Nephron progenitor cell (in vitro differentiated cells): Measurements from ENCODE around the gene RASSF7.

Experiments used
- DNase-seq: peaks from one replicate; pipeline ENCODE4 v3.0.0; 2021
- H3K27ac Mint-ChIP-seq: 2 replicates; pipeline ENCODE4 v1.8.0; 2021; ENCODE audit warnings: mild to moderate bottlenecking, moderate library complexity, mixed read lengths
- H3K27me3 Mint-ChIP-seq: 2 replicates; pipeline ENCODE4 v1.8.0; 2021; ENCODE audit warnings: mild to moderate bottlenecking, low read depth, mixed read lengths; ENCODE audit not compliant: poor library complexity
- H3K36me3 Mint-ChIP-seq: 2 replicates; pipeline ENCODE4 v1.8.0; 2021; ENCODE audit warnings: low read depth, mixed read lengths
- H3K4me1 Mint-ChIP-seq: 2 replicates; pipeline ENCODE4 v1.8.0; 2021; ENCODE audit warnings: mixed read lengths
- H3K4me3 Mint-ChIP-seq: 2 replicates; pipeline ENCODE4 v1.8.0; 2021; ENCODE audit warnings: mild to moderate bottlenecking, moderate library complexity, mixed read lengths
- H3K9me3 Mint-ChIP-seq: 2 replicates; pipeline ENCODE4 v1.8.0; 2021; ENCODE audit warnings: mild to moderate bottlenecking, moderate library complexity, mixed read lengths
- TF ChIP-seq, protein P1 (sequence below): fragments of 200-600 bp; sonication (generic); IDR thresholded peaks from 2 replicates; pipeline ENCODE4 v1.5.0; 2021; ENCODE audit warnings: antibody characterized with exemption

The RASSF7 gene

DNA sequence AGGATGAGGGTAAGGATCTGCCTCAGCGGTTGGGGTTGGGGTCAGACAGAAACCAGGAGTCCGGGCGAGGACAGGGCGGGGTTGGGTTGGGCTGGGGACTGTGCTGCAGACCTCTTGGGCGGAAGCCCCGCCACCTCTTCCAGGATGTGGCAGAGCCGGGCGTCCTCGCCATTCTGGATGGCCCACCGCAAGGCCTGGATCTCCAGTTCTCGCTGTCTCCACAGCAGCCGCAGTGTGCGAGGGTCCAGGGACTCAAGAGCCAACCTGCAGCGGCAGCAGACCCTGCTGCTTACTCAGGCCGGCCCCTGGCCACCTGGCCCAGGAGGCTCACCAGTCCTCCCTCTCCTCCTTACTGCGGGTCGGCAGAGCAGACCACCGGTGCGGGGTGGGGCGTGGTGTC lies 2.3 kb upstream of the RASSF7 start:
- peaks cover 11% of the 10 kb centered on the region for H3K4me1 Mint-ChIP-seq
- no peaks in the 10 kb centered on the region for H3K36me3 Mint-ChIP-seq
- no peak for DNase-seq
- no peaks in the 10 kb centered on the region for H3K9me3 Mint-ChIP-seq
- no peak overlapping the region for H3K27ac Mint-ChIP-seq
- no peak overlapping the region for H3K4me3 Mint-ChIP-seq
- H3K27me3 Mint-ChIP-seq, result peaks cover 42% of the 10 kb centered on the region
- TF ChIP-seq, protein P1, sequence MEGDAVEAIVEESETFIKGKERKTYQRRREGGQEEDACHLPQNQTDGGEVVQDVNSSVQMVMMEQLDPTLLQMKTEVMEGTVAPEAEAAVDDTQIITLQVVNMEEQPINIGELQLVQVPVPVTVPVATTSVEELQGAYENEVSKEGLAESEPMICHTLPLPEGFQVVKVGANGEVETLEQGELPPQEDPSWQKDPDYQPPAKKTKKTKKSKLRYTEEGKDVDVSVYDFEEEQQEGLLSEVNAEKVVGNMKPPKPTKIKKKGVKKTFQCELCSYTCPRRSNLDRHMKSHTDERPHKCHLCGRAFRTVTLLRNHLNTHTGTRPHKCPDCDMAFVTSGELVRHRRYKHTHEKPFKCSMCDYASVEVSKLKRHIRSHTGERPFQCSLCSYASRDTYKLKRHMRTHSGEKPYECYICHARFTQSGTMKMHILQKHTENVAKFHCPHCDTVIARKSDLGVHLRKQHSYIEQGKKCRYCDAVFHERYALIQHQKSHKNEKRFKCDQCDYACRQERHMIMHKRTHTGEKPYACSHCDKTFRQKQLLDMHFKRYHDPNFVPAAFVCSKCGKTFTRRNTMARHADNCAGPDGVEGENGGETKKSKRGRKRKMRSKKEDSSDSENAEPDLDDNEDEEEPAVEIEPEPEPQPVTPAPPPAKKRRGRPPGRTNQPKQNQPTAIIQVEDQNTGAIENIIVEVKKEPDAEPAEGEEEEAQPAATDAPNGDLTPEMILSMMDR, result no peak

DNA sequence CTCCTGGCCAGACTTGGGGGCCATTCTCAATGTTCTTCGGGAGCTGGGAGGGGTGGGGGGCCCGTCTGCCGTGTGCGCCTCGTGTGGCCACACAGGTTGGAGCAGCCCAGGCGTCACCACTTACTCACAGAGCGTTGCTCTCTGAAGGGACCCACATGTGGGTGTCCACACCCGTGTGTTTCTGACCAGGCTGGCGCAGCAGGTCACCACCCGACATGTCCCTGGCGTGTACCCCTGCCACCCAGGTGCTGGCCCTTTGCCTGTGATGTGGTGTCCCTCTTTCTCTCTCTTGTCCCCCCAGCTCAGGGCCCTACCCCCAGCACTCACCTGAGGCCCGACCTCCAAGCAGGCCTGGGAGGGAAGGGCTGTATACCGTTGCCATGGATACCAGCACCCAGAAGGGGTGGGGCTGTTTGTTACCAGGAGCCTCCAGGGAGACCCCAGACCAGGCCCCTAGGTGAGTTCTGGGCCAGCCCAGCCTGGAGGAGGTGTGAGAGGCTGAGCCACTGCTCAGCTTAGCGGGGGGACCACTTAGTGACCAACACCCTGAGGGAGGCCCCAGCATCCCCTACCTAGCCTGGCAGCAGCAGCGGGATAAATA lies 1.6 kb upstream of the RASSF7 start:
- no peak overlapping the region for H3K4me3 Mint-ChIP-seq
- H3K27me3 Mint-ChIP-seq, result peaks cover 42% of the 10 kb centered on the region
- no peak overlapping the region for H3K27ac Mint-ChIP-seq
- no peaks in the 10 kb centered on the region for H3K36me3 Mint-ChIP-seq
- no peaks in the 10 kb centered on the region for H3K9me3 Mint-ChIP-seq
- peaks cover 11% of the 10 kb centered on the region for H3K4me1 Mint-ChIP-seq
- TF ChIP-seq, protein P1, result no peak
- DNase-seq, result no peak

DNA sequence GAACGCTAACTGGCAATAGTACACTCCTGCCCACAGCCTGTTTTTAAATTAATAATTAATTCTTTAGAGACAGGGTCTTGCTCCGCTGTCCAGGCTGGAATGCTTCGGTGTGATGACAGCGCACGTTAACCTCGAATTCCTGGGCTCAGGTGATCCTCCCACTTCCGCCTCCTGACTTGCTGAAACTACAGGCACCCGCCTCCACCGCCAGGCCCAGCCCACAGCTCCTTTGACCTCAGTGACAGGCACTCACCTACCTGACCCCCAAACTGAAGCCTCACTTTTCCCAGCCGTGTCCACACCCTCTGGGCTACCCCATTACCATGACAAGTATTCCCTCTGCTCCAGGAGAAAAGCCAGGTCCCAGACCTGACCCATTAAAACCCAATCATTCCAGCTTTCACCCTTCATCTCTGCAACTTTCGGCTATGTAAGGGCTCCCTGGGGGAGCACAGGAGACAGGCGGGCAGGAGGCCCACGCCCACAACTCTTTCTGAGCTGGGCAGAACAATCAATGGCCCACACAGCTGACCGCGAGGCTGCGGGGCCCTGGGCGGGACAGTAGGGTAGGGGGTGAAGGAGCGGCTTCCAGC lies 962 bp upstream of the RASSF7 start:
- H3K4me1 Mint-ChIP-seq, result peaks cover 11% of the 10 kb centered on the region
- H3K27me3 Mint-ChIP-seq, result peaks cover 42% of the 10 kb centered on the region
- H3K4me3 Mint-ChIP-seq, result peak overlapping the region; percentile 81
- TF ChIP-seq, protein P1, result no peak
- no peaks in the 10 kb centered on the region for H3K9me3 Mint-ChIP-seq
- DNase-seq, result no peak
- H3K36me3 Mint-ChIP-seq, result no peaks in the 10 kb centered on the region
- H3K27ac Mint-ChIP-seq, result no peak overlapping the region

DNA sequence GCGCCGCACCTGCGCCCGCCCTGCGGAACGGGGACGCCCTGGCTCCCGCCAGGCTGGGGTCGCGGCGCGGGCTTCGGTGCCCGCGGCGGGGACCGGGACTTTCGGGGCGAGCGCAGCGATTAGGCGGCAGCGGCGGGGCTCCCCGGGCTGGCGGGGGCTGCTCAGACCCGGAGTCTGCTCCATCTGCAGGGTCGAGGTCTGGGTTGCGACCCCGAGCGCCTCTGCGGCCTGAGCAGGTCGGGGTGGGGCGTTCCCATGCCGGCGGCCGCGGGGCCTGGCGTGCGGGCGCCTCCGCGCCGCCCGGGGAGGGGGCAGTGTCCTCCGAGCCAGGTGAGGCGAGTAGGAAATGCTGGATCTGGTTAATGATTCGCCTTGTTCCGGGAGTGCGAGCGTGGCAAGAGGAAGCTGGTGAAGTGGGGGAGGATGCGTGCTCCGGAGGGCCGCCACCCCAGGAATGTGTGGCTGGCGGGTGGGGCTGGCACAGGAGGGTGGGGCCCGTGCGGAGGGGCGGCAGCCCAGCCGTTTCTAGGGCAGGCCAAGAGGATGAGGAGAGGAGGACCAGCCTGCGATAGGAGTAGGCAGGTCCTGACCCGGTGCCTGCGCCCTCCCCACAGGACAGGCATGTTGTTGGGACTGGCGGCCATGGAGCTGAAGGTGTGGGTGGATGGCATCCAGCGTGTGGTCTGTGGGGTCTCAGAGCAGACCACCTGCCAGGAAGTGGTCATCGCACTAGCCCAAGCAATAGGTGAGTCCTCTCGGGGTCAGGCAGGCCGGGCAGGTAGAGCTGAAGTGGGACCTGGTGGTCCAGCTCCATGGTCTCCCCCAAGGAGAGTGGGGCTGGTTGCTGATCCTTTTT lies 606 bp downstream of the RASSF7 start:
- peak; percentile 53 for DNase-seq
- peaks cover 30% of the 10 kb centered on the region for H3K27me3 Mint-ChIP-seq

DNA sequence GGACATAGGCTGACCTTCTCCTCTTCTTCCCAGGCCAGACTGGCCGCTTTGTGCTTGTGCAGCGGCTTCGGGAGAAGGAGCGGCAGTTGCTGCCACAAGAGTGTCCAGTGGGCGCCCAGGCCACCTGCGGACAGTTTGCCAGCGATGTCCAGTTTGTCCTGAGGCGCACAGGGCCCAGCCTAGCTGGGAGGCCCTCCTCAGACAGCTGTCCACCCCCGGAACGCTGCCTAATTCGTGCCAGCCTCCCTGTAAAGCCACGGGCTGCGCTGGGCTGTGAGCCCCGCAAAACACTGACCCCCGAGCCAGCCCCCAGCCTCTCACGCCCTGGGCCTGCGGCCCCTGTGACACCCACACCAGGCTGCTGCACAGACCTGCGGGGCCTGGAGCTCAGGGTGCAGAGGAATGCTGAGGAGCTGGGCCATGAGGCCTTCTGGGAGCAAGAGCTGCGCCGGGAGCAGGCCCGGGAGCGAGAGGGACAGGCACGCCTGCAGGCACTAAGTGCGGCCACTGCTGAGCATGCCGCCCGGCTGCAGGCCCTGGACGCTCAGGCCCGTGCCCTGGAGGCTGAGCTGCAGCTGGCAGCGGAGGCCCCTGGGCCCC lies 1.4 kb downstream of the RASSF7 start:
- peaks cover 14% of the 10 kb centered on the region for H3K4me1 Mint-ChIP-seq

More for the DNA sequence above, 606 bp downstream of the RASSF7 start:
- TF ChIP-seq, protein P1, result no peak
- no peaks in the 10 kb centered on the region for H3K9me3 Mint-ChIP-seq
- peak overlapping the region; percentile 81 for H3K4me3 Mint-ChIP-seq
- H3K36me3 Mint-ChIP-seq, result no peaks in the 10 kb centered on the region
- peaks cover 11% of the 10 kb centered on the region for H3K4me1 Mint-ChIP-seq
- no peak overlapping the region for H3K27ac Mint-ChIP-seq

More for the DNA sequence above, 1.4 kb downstream of the RASSF7 start:
- H3K4me3 Mint-ChIP-seq, result peak overlapping the region; percentile 81
- no peaks in the 10 kb centered on the region for H3K9me3 Mint-ChIP-seq
- DNase-seq, result no peak
- H3K27ac Mint-ChIP-seq, result no peak overlapping the region
- peaks cover 22% of the 10 kb centered on the region for H3K27me3 Mint-ChIP-seq
- no peaks in the 10 kb centered on the region for H3K36me3 Mint-ChIP-seq
- TF ChIP-seq, protein P1, result no peak
